ENCODE measurements around the gene APBB2.
"Not testable (repeated sequence)": the region's sequence is repeated elsewhere in the genome, so short reads cannot be mapped to it uniquely, and the experiment has no call there.

APBB2 gene

DNA sequence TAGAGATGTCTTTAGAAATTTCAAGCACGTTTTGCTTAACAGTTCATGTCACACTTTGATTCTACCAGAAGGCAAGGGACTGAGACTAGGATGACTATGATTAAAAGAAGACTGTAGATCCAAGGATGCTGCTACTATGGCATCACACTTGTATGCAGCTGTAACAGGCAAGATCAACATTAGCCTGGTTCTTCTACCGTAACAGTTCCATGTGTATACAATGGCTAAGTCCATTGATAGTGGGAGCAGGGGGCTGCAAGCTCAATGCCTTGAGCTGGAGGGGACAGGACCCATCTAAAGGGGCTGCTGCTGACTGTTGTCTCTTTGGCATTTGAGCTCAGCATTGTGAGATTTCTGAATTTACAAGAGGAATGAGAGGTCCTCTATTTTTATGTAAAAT is 212.0 kb downstream of the APBB2 start:
- DNase-seq: no peak

DNA sequence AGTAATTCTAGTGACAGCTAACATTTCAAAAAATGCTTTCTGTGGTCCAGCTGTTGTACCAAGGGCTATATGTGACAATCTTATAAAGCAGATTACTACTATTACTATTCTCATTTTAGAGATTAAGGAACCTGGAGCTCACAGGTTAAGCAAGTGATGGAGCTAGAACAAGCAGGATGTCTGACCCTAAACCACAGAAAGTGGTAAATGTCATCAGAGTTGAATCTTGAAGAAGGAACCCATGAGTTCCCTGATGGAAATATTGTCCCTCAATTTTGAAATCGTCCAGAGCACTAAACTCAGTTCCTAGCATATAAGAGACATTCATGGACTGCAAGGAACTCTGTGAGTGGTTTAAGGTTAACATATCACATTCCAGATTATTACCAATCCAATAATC is 214.0 kb downstream of the APBB2 start:
- no peak for DNase-seq

DNA sequence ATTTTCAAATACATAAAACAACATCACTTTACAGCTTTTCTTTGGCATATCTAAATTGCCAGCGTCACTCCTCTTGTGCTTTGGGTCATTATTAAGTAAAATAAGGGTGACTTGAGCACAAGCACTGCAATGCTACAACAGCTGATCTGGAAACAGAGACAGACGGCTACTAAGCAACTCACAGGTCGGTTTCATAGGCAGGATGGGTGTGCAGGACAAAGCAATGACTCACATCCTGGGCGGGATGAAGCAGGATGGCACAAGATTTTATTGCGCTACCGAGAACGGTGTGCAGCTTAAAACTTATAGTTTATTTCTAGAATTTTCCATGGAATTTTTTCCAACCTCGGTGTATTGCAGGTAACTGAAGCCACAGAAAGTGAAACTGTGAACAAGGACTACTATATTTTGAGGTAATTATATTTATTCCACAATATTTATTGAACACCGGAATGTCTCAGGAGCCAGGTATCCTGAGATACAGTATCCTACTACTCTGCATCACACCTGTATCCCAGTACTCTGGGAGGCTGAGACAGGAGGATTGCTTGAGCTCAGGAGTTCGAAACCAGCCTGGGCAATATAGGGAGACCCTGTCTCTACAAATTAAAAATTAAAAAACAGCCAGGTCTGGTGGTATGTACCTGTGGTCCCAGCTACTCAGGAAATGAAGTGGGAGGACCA is 215.5 kb downstream of the APBB2 start:
- no peak for DNase-seq

DNA sequence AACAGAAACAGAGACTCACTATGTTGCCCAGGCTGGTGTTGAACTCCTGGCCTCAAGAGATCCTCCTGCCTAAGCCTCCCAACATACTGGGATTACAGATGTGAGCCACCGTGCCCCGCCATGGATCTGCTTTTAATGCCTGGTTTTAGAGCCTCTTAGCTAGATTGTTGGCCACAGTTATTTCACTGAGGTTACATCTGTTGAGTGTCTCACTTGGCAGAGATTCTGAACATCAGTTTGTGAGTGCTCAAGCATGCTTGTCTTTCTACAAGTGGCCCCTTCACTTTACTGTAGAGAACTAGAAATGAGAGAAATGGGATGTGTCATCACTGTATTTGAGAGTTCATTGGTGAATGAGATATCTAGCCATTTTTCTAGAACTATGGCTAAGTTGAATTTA is 218.5 kb downstream of the APBB2 start:
- DNase-seq: no peak

DNA sequence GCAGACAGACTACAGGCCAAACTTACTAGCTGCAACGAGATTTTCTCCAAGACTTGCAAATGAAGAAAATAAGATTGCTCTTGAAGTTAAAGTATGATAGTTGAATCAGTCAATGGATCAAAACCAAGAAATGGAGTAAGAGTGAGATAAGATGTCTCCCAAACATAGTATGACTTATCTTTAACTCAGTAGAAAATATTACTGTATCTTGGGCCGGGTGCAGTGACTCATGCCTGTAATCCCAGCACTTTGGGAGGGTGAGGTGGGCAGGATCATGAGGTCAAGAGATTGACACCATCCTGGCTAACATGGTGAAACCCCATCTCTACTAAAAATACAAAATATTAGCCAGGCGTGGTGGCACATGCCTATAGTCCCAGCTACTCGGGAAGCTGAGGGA is 220.0 kb downstream of the APBB2 start:
- DNase-seq: not testable (repeated sequence)

DNA sequence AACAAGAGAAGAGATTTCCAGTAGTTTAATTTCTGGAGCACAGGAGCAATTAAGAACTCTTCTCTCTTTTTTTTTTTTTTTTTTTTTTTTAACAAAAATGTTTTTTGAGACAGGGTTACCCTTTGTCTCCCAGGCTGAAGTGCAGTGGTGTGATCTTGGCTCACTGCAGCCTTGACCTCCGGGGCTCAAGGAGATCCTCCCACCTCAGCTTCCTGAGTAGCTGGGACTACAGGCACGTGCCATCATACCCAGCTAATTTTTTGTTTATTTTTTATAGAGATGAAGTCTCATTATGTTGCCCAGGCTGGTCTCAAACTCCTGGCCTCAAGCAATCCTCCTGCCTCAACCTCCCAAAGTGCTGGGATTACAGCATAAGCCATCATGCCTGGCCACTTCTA is 221.0 kb downstream of the APBB2 start:
- not testable (repeated sequence) for DNase-seq

DNA sequence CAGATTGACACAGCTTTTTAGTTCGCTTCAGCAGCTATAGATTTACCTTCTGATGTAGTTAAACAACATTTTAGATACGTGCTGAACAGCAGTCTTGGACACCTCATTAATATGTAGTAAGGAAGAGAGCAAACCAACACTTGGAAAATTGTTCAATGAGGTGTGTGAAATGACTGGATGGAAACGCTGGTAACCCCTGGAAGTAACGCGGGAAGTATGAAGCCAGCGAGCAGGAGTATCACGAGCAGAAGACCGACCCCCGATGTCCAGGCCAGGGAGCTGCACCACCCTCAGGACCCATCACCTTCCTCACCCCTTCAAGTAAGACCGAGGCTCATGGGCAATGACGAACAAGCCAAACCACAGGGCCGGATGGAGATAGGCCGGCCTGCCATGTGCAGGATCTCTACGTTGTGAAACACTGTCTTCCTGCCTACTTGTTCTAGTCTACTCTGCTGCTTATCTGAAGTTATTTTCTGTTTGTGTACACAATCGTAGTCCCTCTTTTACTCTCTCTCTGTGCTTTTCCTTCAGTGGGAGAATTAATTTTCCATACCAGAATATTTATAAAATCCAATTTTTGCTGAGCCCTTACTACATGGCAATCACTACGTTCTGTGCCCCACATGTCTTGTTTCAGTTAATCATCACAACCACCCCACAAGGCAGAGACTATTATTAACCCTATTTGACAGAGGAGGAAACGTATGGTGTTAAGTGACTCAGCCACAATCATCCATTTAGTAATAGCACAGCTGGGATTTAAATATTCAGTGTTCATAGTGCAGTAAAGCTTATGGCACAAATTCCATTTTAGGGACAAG is 221.7 kb downstream of the APBB2 start:
- no peak for DNase-seq

DNA sequence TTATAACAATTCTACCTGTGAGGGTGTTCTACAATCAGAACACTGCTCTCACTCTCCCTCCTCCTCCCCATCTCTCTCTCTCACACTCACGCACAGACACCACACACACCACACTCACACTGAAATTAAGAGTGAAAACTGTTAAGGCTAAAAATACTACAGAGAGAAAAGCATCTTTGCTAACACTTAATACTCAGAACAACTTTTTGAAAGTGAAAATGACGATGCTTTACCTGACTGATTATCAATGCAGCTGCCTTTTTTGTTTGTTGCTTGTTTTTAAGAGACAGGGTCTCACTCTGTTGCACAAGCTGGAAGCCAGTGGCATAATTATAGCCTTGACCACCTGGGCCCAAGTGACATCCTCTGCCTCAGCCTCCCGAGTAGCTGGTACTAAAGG is 222.4 kb downstream of the APBB2 start:
- no peak for DNase-seq

DNA sequence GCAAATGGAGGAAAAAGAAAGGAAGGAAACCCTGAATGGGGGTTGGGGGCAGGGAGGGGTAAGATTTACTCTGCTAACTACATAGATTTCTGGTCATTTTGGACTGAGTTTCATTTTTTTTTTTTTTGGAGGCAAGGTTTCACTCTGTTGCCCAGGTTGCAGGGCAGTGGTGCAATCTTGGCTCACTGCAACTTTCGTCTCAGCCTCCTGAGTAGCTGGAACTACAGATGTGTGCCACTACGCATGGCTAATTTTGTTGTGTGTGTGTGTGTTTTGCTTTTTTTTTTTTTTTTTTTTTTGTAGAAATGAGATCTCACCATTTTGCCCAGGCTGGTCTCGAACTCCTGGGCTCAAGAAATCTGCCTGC is 223.5 kb downstream of the APBB2 start:
- no peak for DNase-seq

DNA sequence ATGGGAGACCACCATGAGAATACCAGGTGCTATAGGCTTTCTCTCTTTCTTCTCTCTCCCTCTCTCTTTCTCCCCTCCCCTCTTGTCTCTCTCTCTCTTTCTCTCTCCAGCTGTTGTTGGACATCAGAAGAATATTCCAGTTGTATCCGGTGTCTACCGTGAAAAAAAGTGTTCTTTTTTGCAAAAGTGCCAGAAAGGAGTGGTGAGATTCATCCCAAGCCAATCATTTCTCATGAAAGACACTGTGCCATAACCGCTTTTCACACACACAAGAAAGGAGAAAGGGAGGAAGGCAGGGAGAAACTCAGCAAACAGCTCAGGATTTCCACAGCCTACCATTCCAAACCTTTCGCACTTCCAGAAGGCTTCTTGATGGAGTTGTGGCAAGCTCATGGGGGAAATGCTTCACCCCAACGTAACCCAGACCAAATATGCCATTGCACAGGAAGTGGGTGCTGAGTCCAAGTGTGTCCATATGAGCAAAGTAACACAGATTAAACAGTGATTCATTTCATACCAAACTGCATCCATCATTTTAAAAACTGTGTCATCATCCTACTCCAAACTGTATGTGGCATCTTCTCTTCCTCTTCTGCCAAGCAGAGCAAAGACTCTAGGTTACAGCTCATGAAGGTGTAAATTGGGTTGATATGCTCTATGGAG is 224.0 kb downstream of the APBB2 start:
- DNase-seq: no peak

DNA sequence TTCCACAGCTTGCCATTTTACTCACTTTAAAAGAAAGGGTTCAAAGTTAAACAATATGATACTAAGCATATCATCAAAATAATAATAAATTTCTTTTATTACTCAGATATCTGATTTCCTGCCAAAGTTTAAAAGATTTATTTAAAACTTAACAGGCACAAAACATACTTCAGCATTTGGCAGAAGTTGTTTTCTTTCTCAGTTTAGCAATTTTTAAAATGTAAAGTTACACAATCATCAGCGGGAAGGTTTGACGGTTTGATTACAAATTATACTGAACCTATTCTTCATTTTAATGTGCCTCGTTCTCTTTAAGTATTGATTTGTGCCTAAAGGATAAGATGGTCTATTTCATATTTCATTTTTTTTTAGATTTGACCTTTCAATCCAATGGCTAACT is 227.2 kb downstream of the APBB2 start:
- DNase-seq: no peak

DNA sequence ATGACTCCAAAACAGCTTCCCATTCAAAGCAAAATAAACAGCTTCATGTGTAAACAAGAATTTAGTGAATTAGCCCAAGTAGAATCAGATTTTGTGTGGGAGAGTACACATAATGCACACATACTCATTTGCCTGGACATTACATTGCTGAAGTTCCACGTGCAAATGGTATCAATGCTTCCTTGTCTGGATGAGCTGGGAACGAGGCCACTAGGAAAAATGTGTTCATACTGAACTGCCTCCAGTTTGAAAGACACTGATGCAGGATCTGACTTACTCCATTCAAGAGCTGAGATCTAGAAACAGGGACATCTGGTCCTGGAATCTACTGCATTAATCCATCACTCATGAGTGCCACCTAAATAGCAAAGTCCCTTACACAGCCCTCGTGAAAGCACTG is 228.0 kb downstream of the APBB2 start:
- DNase-seq: no peak

DNA sequence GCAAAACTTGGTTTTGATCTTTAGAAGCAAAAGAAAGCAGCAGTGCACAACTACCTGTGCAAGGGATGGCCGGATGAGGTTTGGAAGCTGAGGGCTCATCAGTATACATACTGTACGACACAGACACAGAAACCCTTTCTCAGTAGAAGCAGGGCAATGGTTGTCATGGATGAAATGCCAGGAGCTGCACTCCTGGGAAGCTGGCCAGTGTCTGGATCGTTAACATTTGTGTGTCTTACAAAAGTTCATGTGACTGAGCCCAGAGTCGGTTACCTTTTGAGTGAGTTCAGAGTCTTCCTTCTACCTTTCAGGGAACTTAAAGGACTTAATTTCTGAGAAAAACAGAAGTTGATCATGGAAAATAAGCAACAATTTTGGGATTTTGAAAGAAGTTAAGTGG is 230.3 kb downstream of the APBB2 start:
- DNase-seq: no peak

DNA sequence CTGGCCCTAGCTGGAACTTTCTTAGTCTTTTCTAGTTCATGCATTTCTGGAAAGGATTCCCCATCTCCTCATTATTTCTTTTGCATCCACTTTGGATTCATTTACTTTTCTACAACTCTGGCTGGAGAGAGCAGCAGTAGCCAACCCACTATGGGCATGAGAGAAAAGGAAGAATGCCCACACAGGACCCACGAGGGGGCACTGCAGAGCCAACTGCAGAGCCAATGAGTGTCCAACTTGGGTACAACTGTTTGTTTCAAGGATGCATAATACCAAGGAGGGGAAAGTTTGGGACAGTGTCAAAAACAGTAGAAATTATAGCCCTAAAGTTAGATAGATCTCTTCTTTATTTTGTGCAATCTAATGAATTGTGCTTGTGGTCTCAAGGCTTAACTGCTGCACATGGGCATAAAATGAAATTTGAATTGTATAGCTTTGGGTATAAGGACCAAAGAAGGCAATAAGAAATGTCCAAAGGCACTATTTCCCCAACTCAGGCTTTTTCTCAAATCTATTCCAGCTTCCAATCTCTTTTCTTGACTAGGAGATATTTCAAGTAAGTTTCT is 233.9 kb downstream of the APBB2 start:
- DNase-seq: no peak

DNA sequence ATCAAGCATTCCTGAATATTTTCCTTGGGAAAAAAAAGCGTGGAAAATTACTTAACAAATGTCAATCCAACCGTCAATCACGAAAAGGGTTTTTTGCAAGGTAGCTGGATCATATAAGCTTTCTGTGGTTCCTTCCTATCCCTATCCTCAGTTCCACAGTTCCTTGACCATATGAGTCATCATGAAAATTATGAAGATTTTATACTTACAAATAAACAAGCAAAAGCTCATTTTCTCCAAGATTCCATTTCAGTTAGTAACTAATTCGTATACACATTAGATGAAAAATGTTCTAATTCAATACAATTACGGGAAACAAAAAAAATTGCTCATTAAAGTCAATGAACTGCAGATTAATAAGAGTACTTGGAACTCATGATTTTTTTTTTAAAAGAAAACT is 235.8 kb downstream of the APBB2 start:
- DNase-seq: no peak

DNA sequence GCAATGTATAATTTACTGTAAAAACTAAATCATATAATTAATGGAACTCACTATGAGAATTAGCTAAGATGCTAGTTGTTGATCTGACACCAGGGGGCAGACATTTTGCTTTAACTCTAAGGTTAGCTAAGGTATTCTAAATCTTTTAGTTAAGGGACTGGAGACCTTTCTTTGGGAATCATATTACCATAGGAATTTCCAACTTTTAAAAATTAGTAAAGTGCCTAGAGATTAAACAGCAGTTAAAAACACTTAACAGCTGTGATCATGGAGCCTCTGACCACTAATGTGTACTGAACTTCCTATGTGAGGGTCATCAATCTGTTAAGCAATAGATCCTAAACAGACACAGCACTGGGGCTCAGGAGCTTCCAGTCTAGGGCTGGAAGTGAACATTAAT is 238.0 kb downstream of the APBB2 start:
- DNase-seq: peak; percentile 25

DNA sequence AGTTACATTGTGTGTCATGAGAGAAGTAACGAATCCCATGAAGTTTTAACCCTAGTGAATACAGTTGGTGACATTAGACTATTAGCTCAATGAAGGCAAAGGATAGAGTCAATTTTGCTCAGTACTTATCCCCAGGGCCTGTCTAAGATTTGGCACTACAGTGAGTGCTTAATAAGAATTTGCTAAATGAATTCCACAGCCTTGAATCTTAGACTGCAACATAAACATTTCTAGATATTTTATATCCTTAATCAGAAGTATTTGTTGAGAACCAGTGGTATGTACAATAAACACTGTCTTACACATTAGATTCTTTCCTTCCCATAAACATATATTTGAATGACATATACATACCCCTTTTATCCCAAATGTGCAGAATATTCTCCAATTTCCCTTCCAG is 241.6 kb downstream of the APBB2 start:
- DNase-seq: no peak

DNA sequence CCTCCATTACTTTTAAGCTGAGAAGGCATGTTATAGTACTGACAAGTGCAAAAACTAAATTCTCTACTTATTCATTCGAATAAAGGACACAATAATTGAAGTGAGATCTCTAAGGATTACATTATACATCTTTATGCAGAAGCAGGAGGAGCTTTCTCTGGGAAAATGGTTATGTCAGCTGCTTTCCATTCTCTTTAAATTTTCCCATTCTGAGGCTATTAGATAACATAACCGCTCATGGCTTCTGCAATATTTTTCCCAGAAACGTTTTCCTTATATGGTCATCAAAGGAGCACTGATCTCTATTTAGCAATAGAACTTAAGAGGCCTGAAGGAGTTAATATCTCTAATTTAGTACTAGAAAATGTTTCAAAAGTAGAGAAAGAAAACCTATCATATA is 243.0 kb downstream of the APBB2 start:
- DNase-seq: no peak

DNA sequence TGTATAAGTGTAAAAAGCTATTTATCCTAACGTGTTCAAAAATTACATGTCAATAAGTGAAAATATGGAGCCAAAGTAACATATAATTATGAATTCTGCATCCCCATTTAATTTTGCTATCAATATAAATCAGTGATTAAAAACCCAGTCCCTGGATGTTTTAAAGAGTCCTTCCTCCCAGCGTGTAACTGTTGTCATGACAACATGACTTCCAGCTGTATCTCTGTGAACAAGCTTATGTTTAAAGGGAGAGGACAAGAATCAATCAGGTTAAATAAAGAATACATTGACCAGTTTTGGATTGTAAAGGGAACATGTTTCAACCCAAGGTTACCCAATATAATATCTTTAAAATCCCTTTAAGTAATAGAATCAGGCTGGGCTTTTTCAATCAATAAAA is 244.8 kb downstream of the APBB2 start:
- peak; percentile 39 for DNase-seq

DNA sequence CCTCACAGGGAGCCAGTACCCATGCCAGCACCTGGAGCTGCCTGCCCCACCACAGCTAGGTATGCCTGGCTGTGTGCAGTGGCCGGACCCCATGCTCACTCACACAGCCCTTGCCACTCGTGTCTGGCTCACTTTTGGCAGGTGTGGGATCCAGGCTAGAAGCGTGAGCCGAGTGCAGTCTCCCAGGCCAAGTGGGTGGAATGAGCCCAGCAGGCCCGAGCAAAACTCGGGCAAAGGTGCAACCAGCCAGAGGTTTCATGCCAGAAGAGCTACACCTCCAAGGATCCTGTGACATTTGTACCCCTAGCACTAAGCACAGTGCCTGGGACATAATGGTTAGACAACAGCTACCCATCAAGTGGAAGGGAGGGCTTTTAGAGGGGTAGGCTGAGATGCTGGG is 246.8 kb downstream of the APBB2 start:
- DNase-seq: no peak

DNA sequence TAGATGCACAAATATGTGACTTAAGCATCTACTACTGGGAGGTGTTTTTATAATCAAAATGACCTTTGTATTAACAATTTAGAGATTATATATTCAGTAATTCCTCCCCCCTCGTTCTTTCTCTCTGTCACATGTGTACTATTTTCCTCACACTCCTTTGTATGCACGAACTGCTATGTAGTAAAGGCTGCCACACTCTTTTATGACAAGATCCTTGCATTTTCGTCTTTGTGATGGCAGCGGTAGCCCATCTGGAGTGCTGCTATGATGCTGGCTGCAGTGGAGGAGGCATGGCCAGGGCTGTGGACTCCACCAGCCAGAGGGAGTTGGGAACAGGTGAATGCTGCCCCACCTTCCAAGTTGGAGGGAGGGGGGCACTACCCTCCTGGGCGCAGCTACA is 248.3 kb downstream of the APBB2 start:
- DNase-seq: no peak

DNA sequence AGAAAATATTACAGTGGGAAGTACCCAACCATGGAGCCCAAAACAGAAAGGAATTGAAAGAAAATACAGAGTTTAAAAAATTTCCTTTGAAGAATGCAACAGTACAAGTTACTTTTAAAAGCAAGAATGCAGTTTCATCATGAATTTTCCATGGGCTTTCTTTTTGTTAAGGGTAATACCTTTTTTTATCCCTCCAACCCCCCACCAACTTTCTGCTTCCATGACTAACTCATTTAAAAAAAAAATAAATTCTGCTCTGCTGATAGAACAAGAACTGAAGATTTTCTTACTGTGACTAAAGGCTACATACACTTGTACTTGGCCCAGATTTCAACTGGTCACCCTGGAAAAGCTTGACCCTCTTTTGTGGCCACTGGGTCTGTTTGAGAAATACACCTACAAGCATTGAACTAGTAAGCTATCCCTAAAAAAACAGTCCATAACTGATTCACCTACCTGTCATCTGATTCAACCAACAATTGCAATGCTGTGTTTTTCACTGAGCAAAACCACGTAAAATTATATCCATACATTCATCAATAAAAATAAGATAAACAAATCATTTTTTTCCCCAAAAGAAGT is 250.4 kb downstream of the APBB2 start:
- no peak for DNase-seq

DNA sequence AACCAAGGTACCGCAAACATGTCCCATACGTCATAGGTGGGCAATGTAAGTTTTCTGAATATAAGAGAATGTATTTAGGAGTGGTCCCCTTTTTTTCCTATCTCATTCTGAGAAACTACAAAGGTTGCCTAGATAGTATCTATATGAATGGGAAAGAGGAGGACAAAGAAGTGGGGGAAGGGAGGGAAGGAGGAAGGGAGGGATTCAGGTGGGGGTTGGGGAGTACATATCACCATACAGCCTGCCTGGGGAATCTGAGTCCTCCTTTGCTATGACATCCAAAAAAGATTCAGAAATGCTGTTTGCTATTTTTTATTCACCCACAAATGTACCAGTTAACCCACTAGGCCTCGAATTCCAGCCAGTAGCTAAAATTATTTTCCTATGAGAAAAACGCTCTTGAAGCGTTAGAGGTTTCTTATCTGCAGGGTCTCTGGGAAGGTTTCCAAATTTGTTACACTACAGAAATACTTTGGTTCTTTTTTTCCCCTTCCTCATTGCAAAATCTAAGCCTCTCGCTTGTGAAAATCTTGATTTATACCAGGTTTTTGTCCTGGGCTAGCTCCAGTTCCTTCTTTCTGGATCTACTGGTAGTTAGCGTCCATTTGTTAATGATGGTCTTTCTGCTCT is 251.7 kb downstream of the APBB2 start:
- no peak for DNase-seq
